ENCODE data around the gene IFI6.
"Not testable (repeated sequence)": the region's sequence is repeated elsewhere in the genome, so short reads cannot be mapped to it uniquely, and the experiment has no call there.

The IFI6 gene

DNA sequence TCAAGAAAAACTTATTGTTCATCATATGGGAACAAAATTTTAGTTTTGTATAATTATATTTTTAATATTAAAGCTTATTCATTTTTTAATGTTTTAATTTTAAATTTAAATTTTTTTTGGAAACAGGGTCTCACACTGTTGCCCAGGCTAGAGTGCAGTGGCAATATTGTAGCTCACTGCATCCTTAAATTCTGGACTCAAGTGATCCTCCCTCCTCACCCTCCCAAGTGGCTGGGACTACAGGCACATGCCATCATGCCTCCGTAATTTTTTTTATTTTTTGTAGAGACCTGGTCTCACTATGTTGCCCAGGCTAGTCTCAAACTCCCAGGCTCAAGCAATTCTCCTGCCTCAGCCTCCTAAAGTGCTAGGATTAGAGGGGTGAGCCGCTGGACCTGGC lies 33.6 kb upstream of the IFI6 start:
- no peak for TF ChIP-seq CTCF (IDR thresholded peaks at IDR 0.05; ENCODE audit: borderline replicate concordance, insufficient read depth, low read depth, low read length)
- H3K4me3 ChIP-seq (ENCODE audit: low read depth, low read length), result no peak overlapping the region

- TF ChIP-seq CTCF (IDR thresholded peaks at IDR 0.05; ENCODE audit: borderline replicate concordance, insufficient read depth, low read depth, low read length), result no peak
- no peak overlapping the region for H3K4me3 ChIP-seq (ENCODE audit: low read depth, low read length)
These were observed 33.0 kb upstream of the IFI6 start for GRCh38 chr1:27704958-27705357.

DNA sequence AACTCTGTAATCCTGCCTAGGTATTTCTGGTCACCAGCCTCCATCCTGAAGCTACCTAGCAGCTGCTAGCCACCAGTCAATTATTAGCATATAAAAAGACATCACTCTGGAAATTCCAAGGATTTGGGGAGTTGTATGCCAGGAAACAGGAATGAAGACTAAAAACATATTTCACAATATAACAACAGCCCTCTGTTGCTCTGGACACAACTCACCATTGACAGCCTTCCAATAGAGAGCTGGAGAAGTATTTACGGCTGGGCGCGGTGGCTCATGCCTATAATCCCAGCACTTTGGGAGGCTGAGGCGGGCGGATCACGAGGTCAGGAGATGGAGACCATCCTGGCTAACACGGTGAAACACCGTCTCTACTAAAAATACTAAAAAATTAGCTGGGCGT lies 24.8 kb upstream of the IFI6 start:
- not testable (repeated sequence) for H3K4me3 ChIP-seq (ENCODE audit: low read depth, low read length)

GRCh38 chr1:27690183-27690582 lies 18.2 kb upstream of the IFI6 start:
- no peak for TF ChIP-seq CTCF (IDR thresholded peaks at IDR 0.05; ENCODE audit: borderline replicate concordance, insufficient read depth, low read depth, low read length)
- H3K4me3 ChIP-seq (ENCODE audit: low read depth, low read length), result no peak overlapping the region

GRCh38 chr1:27689423-27690173 lies 17.6 kb upstream of the IFI6 start:
- no peak for TF ChIP-seq CTCF (IDR thresholded peaks at IDR 0.05; ENCODE audit: borderline replicate concordance, insufficient read depth, low read depth, low read length)
- H3K4me3 ChIP-seq (ENCODE audit: low read depth, low read length), result no peak overlapping the region

DNA sequence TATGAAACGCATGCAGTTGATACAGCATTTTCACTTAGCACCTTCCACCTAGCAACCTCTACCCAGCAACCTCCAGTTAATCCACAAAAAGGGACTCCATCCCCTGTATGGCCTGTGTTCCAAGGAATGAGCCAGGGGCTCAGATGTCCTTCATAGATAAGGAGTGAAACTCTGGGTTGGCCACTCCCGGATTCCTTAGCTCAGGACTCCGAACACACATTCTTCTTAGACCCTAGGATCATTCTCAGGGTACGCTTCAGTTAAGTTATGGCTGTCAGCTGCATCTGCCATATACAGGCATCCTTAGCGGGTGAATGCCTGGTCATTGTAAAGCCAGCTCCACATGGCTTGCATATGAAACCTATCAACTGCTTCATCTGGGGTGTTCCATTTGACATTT lies 15.9 kb upstream of the IFI6 start:
- no peak overlapping the region for H3K4me3 ChIP-seq (ENCODE audit: low read depth, low read length)
- TF ChIP-seq CTCF (IDR thresholded peaks at IDR 0.05; ENCODE audit: borderline replicate concordance, insufficient read depth, low read depth, low read length), result no peak

DNA sequence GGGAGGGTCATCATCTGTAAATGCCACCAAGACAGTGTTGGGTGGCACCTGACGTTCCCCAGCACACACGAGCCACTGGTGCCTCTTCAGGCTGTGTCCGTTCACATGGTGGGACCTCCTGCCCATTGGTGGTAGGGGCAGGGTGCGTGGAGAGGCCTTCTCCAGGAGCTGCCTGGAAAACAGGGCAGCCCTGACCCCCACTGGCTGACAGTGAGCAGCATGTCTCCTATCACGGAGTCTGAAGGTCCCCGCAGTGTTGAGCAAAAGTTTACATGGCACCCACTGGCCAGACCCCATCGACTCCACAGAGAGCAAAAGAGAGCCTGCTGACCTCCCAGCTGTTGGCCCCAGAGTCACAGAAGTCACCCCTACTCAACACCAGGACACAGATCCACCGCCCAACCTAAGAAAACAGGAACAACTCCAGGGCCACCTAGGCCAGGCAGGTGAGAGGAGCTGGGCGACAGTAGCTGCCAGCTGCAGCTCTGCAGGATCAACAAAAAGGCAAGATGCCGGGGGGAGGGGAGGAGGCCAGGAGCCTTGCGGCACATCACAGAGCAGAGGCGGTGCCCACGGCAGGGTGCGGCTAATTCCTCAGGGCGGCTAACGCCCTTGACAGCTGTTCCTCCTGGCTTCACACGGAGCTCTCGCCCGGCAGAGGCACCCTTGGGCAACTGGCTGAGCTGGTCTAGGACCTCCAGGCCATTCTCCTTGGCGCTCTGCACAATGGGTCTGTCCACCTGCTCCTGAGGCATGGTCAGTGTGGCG lies 14.4 kb upstream of the IFI6 start:
- no peak for TF ChIP-seq CTCF (IDR thresholded peaks at IDR 0.05; ENCODE audit: borderline replicate concordance, insufficient read depth, low read depth, low read length)
- no peak overlapping the region for H3K4me3 ChIP-seq (ENCODE audit: low read depth, low read length)

All from GM12875 (cell line).